HEK293T (cell line): Measurements from ENCODE around the gene SMAGP.

Experiments
- CTCF ChIA-PET: fragments of 350-600 bp; formaldehyde crosslinking; extraction: SDS; loops from one replicate; lab custom pipeline; 2021; ENCODE audit warnings: antibody characterized with exemption, inconsistent platforms; lab: Yijun Ruan, JAX
- POLR2A ChIA-PET: fragments of 350-600 bp; formaldehyde crosslinking; extraction: SDS; loops from one replicate; lab custom pipeline; 2020; ENCODE audit warnings: antibody characterized with exemption, inconsistent platforms; lab: Yijun Ruan, JAX
- DNase-seq: peaks from one replicate; pipeline ENCODE4 v3.0.0; 2012; ENCODE audit warnings: mixed read lengths; ENCODE audit errors: extremely low spot score
- ARNT ChIP-seq: fragments of 450-650 bp; IDR thresholded peaks from 2 replicates; pipeline ENCODE4 v1.6.1; 2017; ENCODE audit warnings: mild to moderate bottlenecking
- BHLHE40 ChIP-seq: fragments of 450-650 bp; IDR thresholded peaks from 2 replicates; pipeline ENCODE4 v1.6.1; 2016; ENCODE audit warnings: mild to moderate bottlenecking, moderate library complexity, borderline replicate concordance
- CTBP1 ChIP-seq: fragments of 450-650 bp; IDR thresholded peaks from 2 replicates; pipeline ENCODE4 v1.6.1; 2016; ENCODE audit warnings: borderline replicate concordance
- ELF4 ChIP-seq: fragments of 450-650 bp; IDR thresholded peaks from 2 replicates; pipeline ENCODE4 v1.6.1; 2017; ENCODE audit warnings: antibody characterized with exemption
- FOXA1 ChIP-seq: fragments of 450-650 bp; IDR thresholded peaks from 2 replicates; pipeline ENCODE4 v1.6.1; 2016; ENCODE audit warnings: mild to moderate bottlenecking
- FOXK2 ChIP-seq: fragments of 450-650 bp; IDR thresholded peaks from 2 replicates; pipeline ENCODE4 v1.6.1; 2016; ENCODE audit warnings: mild to moderate bottlenecking
- FOXM1 ChIP-seq: fragments of 450-650 bp; IDR thresholded peaks from 2 replicates; pipeline ENCODE4 v1.6.1; 2017; ENCODE audit warnings: mild to moderate bottlenecking, borderline replicate concordance
- HDGF ChIP-seq: fragments of 450-650 bp; IDR thresholded peaks from 2 replicates; pipeline ENCODE4 v1.6.1; 2017; ENCODE audit warnings: antibody characterized with exemption, borderline replicate concordance
- L3MBTL2 ChIP-seq: fragments of 450-650 bp; conservative IDR thresholded peaks from 2 replicates; pipeline ENCODE4 v1.6.1; 2016; ENCODE audit warnings: mild to moderate bottlenecking
- LEF1 ChIP-seq: fragments of 450-650 bp; IDR thresholded peaks from 2 replicates; pipeline ENCODE4 v1.6.1; 2017; ENCODE audit warnings: mild to moderate bottlenecking, borderline replicate concordance
- NFRKB ChIP-seq: fragments of 450-650 bp; IDR thresholded peaks from 2 replicates; pipeline ENCODE4 v1.6.1; 2016; ENCODE audit warnings: mild to moderate bottlenecking, moderate library complexity
- PKNOX1 ChIP-seq: fragments of 450-650 bp; IDR thresholded peaks from 2 replicates; pipeline ENCODE4 v1.6.1; 2016
- SP1 ChIP-seq: fragments of 450-650 bp; IDR thresholded peaks from 2 replicates; pipeline ENCODE4 v1.6.1; 2017
- SUZ12 ChIP-seq: fragments of 450-650 bp; IDR thresholded peaks from 2 replicates; pipeline ENCODE4 v1.6.1; 2016; ENCODE audit warnings: mild to moderate bottlenecking
- TARDBP ChIP-seq: fragments of 450-650 bp; IDR thresholded peaks from 2 replicates; pipeline ENCODE4 v1.6.1; 2016
- ZNF384 ChIP-seq: fragments of 450-650 bp; IDR thresholded peaks from 2 replicates; pipeline ENCODE4 v1.6.1; 2016

The SMAGP gene

GRCh38 chr12:51219322-51219721 lies 50.9 kb downstream of the SMAGP start:
- POLR2A ChIA-PET: interaction anchor here (1.0 kb wide), 1 partner anchor 12 kb away, joined by 3 read pairs; no protein-coding TSS in a partner anchor
- no peak for DNase-seq
- CTCF ChIA-PET: no interaction called here
- no peak for TF ChIP-seq ARNT
- no peak for TF ChIP-seq CTBP1
- no peak for TF ChIP-seq FOXK2
- no peak for TF ChIP-seq L3MBTL2

GRCh38 chr12:51218607-51219161 lies 51.5 kb downstream of the SMAGP start:
- ChIA-PET POLR2A (interaction anchor here (0.6 to 2.6 kb wide), 9 partner anchors 8 to 191 kb away, joined by 3 to 21 read pairs (median 5); partner anchors contain the start of genes CSRNP2 and DAZAP2), CTCF (interaction anchor here (0.6 to 1.3 kb wide), 4 partner anchors 10 to 129 kb away, joined by 3 to 5 read pairs (median 3); no protein-coding TSS in a partner anchor)
- DNase-seq: no peak
- TF ChIP-seq SP1: no peak
- TF ChIP-seq ELF4: no peak
- TF ChIP-seq TARDBP: no peak
- TF ChIP-seq HDGF: no peak
- TF ChIP-seq PKNOX1: no peak
- no peak for TF ChIP-seq ARNT
- no peak for TF ChIP-seq BHLHE40
- no peak for TF ChIP-seq FOXA1
- TF ChIP-seq L3MBTL2: no peak
- TF ChIP-seq ZNF384: no peak
- no peak for TF ChIP-seq NFRKB
- no peak for TF ChIP-seq LEF1
- no peak for TF ChIP-seq CTBP1
- TF ChIP-seq FOXK2: no peak

GRCh38 chr12:51217968-51218606 lies 52.1 kb downstream of the SMAGP start, which contains the start of gene POU6F1:
POU6F1 (minus strand) TSS chr12:51218062; CDS start chr12:51206836, 11,226 bp downstream.
- TF ChIP-seq L3MBTL2 (0 out of 2 replicates have a peak, but pooled peaks have one; percentile 22), BHLHE40 (no peak), ZNF384 (peak; percentile 53; the same call in 1 of the 2 replicates), HDGF (0 out of 2 replicates have a peak, but pooled peaks have one; percentile 30)
- CTCF ChIA-PET: interaction anchor here (0.6 to 1.3 kb wide), 3 partner anchors 11 to 129 kb away, joined by 3 to 5 read pairs (median 3); no protein-coding TSS in a partner anchor
- DNase-seq: peak; percentile 89

GRCh38 chr12:51217133-51217967 lies 52.9 kb downstream of the SMAGP start:
- ChIA-PET POLR2A (interaction anchor here (0.5 to 2.6 kb wide), 12 partner anchors 13 to 192 kb away, joined by 3 to 21 read pairs (median 4); partner anchors contain the start of genes CSRNP2, DAZAP2 and SLC11A2), CTCF (interaction anchor here (1.3 kb wide), 1 partner anchor 10 kb away, joined by 3 read pairs; no protein-coding TSS in a partner anchor)
- TF ChIP-seq L3MBTL2: no peak
- TF ChIP-seq FOXM1: peak; percentile 38; the same call in 1 of the 2 replicates
- peak; percentile 55 for DNase-seq

More at GRCh38 chr12:51217968-51218606, 52.1 kb downstream of the SMAGP start, which contains the start of gene POU6F1:
- POLR2A ChIA-PET: interaction anchor here (0.5 to 2.6 kb wide), 14 partner anchors 8 to 192 kb away, joined by 3 to 21 read pairs (median 4); partner anchors contain the start of genes CSRNP2, DAZAP2 and SLC11A2

GRCh38 chr12:51216642-51217041 lies 53.6 kb downstream of the SMAGP start:
- no peak for DNase-seq
- TF ChIP-seq NFRKB: no peak
- no peak for TF ChIP-seq FOXM1
- no peak for TF ChIP-seq SP1
- TF ChIP-seq PKNOX1: no peak
- no peak for TF ChIP-seq SUZ12
- no peak for TF ChIP-seq L3MBTL2
- TF ChIP-seq ELF4: no peak
- no peak for TF ChIP-seq BHLHE40
- no peak for TF ChIP-seq TARDBP
- no peak for TF ChIP-seq ZNF384
- no peak for TF ChIP-seq FOXA1
- TF ChIP-seq LEF1: no peak
- TF ChIP-seq CTBP1: no peak
- no peak for TF ChIP-seq FOXK2
- no peak for TF ChIP-seq HDGF
- no peak for TF ChIP-seq ARNT
- POLR2A ChIA-PET: interaction anchor here (1.4 to 2.6 kb wide), 3 partner anchors 22 to 124 kb away, joined by 3 to 21 read pairs (median 6); partner anchors contain the start of gene DAZAP2
- CTCF ChIA-PET: no interaction called here

GRCh38 chr12:51214895-51215294 lies 55.3 kb downstream of the SMAGP start:
- POLR2A ChIA-PET: no interaction called here
- TF ChIP-seq ELF4: no peak
- TF ChIP-seq ZNF384: no peak
- no peak for TF ChIP-seq TARDBP
- TF ChIP-seq SP1: no peak
- TF ChIP-seq FOXA1: no peak
- TF ChIP-seq L3MBTL2: no peak
- no peak for TF ChIP-seq ARNT
- no peak for TF ChIP-seq BHLHE40
- no peak for TF ChIP-seq CTBP1
- TF ChIP-seq FOXM1: no peak
- TF ChIP-seq SUZ12: no peak
- DNase-seq: no peak
- CTCF ChIA-PET: interaction anchor here (0.6 kb wide), 1 partner anchor 37 kb away, joined by 4 read pairs; no protein-coding TSS in a partner anchor
